Measurements from ENCODE around the gene ATR.
"Not testable (repeated sequence)": the region's sequence is repeated elsewhere in the genome, so short reads cannot be mapped to it uniquely, and the experiment has no call there.

ATR gene

DNA sequence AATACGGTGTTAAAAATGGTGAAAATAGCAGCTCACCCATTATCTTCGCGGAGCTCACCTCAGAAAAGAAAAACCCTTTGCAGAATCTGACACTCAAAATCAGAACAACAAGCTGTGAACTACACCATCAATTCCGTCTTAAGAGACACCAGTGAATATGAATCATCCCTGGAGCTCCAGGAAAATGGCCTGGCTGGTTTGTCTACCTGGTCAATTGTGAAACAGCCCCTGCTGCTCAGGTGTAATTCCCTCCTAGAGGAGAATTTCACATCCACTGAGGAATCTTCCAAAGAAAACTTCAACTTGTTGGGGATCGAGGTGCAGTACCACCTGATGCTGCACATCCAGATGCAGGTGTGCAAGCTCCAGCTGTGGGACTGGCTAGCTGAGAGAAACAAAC lies 127.7 kb downstream of the ATR start:
- in situ Hi-C loops (cut with MboI; ENCODE audit: low sequenced_read_pairs): no loop called here

DNA sequence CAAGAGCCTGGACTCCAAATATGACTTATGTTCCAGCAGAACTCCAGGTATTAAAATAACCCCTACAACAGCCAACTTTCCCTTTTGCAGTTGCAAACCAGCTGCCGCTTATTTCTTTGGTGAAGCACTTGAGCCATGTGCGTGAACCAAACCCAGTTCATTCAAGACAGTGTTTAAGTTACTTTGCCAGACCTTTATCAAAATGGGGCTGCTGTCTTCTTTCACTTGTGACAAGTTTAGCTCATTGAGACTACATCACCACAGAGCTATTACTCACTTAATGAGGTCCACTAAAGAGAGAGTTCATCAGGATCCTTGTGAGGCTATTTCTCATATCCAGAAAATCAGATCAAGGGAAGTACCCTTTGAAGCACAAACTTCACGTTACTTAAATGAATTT lies 128.3 kb downstream of the ATR start:
- in situ Hi-C loops (cut with MboI; ENCODE audit: low sequenced_read_pairs): no loop called here

DNA sequence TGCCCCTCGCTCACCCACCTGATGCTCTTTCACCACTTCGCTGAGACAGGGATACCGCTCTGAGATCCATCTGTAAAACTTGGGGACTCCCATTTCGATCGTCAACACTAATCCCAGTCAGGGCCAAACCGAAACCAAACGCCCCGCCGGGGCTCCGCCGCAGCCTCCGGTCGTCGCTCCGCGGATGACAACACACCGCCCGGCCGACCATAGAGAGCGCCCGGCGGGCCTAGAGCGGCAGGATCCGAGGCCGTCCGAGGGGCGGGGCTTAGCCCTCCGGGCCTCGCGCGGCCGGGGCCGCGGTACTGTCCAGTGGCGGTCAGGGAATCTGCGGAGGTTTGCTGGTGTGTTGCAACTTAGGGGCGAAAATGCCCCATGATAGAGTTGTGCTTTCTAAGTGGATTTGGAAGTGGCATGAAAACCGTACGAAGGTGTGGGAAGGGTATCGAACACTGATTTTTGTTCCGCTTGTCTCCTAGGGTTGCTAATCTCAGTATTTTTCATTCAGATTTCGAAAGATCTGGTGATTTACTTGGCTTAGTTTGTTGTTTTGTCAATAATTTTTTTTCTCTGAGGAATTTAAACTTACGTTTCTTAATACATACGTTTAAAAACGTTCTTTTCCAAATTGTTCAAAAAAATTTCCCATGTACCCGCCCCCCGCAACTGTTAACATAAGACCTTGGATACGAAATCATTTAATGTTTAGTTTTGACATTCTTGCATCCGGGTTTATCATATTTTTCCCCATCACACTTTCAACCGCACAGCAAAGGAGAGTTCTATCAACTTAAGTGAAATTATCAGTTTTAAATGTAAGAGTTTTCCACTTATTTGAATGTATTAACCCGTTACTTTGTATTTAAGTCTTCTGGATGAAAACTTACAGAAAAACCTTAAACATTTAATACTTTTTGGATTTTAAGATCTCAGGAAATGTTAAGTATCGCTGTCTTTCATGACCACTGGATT lies 130.4 kb downstream of the ATR start, which contains the start of gene XRN1:
Gene XRN1, minus strand, starts transcription at position 186 of the 972 bp plus-strand sequence. Its CDS starts 93 bp downstream, at position 93.
- in situ Hi-C loops (cut with MboI; ENCODE audit: low sequenced_read_pairs): no loop called here

DNA sequence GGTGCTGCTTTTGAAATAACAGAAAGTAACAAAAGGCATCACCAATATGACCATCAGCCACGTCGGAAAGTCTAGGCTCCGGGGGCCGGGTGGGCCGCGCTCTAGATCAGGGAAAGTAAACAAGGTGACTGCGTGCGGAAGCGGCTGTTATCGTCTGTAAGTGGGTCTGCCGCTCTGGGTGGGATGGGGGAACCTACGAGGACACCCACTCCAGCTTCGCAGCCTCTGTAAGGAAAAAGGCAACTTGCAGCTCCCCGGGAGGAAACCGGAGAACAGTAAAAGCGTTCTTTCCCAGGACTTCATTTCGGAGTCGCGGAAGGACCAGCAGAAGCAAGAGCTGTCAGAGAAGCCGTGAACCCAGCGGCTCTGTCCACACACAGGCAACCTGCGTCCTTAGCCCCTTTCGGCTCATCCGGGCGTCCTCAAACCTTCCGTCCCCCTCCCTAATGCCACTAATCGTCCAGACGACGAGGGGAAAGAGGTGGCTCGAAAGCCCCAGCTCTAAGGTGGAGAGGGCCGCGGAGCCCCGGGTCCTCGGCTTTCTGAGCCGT lies 131.2 kb downstream of the ATR start:
- in situ Hi-C loops (cut with MboI; ENCODE audit: low sequenced_read_pairs): no loop called here

DNA sequence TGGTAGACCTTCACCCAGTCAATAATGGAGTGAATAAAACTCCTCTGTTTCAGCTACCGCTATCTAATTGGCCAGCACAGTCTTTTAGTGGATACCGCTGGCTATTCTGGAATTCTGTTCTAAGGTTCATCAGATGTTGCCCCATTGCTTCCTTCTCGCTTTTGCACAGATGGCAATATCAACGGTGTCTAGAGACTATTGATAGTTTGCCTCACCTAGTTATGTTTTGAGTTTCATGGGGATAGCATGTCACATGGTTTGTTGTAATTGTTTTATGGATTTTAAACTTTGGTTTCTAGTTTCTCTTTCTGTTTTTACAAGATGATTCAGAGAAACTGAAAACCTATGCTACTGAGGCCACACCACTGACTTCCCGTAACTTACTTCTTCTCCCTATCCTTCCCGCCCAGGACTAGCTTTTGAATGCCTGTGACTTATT lies 132.7 kb downstream of the ATR start:
- in situ Hi-C loops (cut with MboI; ENCODE audit: low sequenced_read_pairs): no loop called here

DNA sequence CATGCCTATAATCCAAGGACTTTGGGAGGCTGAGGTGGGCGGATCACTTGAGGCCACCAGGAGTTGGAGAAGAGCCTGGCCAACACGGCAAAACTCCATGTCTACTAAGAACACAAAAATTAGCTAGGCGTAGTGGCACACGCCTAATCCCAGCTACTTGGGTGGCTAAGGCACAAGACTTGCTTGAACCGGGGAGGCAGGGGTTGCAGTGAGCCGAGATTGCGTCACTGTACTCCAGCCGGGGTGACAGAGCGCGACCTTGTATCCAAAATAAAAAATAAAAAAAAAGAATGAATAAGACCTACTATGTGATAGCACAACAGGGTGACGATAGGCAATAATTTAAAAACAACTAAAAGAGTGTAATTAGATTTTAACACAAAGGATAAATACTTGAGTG lies 134.2 kb downstream of the ATR start:
- in situ Hi-C loops (cut with MboI; ENCODE audit: low sequenced_read_pairs): no loop called here

DNA sequence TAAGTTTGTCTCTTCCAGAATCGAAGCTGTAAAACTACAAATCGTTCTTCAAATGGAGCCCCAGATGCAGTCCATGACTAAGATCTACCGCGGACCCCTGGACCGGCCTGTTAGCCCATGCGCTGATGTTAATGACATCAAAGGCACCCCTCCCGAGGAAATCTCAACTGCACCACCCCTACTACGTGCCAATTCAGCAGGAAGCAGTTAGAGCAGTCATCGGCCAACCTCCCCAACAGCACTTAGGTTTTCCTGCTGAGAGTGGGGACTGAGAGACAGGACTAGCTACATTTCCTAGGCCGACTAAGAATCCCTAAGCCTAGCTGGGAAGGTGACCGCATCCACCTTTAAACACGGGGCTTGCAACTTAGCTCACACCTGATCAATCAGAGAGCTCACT lies 135.5 kb downstream of the ATR start:
- in situ Hi-C loops (cut with MboI; ENCODE audit: low sequenced_read_pairs): not testable (repeated sequence)

DNA sequence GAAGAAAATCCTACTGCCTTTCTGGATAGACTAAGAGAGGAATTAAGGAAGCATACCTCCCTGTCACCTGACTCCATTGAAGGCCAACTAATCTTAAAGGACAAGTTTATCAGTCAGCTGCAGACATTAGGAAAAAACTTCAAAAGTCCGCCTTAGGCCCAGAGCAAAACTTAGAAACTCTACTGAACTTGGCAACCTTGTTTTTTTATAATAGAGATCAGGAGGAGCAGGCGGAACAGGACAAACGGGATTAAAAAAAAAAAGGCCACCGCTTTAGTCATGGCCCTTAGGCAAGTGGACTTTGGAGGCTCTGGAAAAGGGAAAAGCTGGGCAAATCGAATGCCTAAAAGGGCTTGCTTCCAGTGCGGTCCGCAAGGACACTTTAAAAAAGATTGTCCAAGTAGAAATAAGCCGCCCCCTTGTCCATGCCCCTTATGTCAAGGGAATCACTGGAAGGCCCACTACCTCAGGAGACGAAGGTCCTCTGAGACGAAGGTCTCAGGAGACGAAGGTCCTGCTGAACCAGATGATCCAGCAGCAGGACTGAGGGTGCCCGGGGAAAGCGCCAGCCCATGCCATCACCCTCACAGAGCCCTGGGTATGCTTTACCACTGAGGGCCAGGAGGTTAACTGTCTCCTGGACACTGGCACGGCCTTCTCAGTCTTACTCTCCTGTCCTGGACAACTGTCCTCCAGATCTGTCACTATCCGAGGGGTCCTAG lies 138.9 kb downstream of the ATR start:
- in situ Hi-C loops (cut with MboI; ENCODE audit: low sequenced_read_pairs): not testable (repeated sequence)

DNA sequence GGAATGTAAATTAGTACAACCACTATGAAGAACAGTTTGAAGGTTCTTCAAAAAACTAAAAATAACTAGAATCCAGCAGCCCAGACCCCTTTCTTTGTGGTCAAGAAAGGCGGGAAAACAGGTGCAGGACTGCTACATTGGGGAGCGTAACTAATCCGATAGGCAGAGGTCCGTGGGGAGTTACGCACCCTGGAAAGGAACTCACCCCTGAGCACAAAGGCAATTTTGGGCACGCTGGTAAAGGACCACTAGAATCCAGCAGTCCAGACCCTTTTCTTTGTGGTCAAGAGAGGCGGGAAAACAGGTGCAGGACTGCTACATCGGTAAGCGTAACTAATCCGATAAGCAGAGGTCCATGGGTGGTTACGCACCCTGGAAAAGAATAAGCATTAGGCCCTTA lies 140.4 kb downstream of the ATR start:
- in situ Hi-C loops (cut with MboI; ENCODE audit: low sequenced_read_pairs): not testable (repeated sequence)

DNA sequence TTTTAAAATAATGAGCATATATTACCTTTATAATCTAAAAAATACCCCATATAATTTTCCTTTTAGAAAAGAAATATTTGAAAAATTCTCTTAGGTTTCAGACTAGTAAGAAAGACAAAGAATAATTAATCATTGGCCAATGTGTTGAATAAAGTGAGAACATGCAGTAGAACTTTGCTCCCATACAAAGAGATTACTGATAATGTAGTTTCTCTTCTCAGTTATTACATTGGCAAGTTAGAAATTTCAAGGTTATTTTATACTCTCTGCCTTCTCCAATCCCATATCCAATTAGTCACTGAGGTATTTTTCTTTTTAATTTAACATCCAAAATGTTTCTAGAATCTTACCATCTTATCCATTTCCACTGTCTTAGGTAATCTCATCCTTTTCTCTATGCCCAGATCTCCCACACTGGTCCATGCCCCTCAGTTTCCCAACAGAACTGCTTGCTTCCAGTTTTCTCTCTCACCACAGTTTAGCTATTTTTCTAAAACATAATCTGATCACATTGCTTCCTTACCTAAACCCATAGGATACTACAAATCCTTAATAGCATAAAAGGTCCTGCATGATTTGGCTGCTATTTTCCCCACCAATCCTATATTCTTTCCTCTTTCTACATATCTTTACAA lies 141.5 kb downstream of the ATR start:
- in situ Hi-C loops (cut with MboI; ENCODE audit: low sequenced_read_pairs): no loop called here

DNA sequence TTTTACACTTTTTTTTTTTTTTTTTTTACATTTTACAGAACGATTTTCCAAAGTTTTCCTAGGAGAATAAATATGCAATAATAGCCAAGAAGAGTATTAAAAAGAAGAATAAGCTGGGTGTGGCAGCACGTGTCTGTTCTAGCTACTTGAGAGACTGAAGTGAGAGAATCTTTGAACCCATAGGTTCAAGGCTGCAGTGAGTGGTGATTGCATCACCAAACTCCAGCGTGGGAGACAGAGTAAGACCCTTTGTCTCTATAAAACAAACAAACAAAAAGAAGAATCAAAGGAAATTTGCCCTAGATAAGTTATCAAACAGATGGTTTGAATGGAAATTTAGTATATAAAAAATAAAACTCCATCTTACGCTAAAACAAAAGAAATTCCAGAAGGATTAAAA lies 144.0 kb downstream of the ATR start:
- in situ Hi-C loops (cut with MboI; ENCODE audit: low sequenced_read_pairs): no loop called here

DNA sequence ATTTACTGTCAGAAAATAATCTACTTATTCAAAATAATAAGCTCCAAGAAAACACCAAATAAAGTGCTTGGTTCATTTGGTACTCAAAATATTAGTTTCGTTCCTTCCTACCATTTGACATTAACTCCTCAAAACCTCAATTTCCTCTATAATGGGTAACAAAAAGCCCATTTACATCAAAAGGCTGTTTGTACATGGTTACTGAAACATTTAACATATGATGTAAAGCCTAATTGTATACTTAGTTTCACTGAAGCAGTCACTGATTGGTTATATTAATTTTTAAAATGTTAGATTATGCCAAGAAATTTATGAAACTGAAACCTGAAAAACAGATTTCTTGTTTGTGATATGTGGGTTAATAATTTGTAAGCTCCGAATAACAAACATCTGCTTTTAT lies 145.4 kb downstream of the ATR start:
- in situ Hi-C loops (cut with MboI; ENCODE audit: low sequenced_read_pairs): no loop called here

DNA sequence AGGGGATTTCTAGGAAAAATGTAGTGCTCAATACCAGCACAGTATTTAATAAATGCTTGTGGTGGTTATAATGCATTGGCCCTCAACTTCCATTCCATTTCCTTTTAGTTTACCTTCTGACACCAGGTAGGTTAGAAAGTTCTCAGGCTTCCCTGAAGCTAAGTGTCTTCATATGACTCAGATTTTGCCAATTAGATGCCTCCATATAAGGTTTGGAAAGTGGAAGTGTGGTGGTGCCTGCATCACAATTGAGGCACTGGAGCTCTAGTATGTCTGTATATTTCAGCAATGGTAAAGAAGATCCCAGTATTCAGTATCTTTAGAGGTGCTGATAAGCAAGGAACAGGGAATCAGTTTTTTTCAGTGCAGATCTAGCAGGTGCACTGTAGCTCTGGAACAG lies 149.0 kb downstream of the ATR start:
- in situ Hi-C loops (cut with MboI; ENCODE audit: low sequenced_read_pairs): no loop called here

DNA sequence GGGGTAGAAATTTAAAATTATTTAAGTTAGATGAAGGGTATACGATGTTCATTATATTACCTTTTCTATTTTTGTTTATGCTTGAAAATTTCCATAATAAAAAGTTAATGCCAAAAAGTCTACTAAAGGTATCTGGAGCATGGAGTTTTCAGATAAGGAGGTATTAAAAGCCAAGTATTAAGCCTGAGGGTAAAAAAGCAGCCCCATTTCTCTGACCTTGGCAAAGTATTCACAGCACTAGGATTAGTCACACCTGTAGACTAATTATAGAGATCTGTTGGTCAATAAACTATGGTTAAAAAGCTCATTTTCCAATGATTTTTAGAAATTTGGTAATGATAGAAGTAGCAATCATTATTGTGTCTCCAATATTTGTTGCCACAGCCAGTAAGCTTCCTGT lies 153.8 kb downstream of the ATR start:
- in situ Hi-C loops (cut with MboI; ENCODE audit: low sequenced_read_pairs): no loop called here

DNA sequence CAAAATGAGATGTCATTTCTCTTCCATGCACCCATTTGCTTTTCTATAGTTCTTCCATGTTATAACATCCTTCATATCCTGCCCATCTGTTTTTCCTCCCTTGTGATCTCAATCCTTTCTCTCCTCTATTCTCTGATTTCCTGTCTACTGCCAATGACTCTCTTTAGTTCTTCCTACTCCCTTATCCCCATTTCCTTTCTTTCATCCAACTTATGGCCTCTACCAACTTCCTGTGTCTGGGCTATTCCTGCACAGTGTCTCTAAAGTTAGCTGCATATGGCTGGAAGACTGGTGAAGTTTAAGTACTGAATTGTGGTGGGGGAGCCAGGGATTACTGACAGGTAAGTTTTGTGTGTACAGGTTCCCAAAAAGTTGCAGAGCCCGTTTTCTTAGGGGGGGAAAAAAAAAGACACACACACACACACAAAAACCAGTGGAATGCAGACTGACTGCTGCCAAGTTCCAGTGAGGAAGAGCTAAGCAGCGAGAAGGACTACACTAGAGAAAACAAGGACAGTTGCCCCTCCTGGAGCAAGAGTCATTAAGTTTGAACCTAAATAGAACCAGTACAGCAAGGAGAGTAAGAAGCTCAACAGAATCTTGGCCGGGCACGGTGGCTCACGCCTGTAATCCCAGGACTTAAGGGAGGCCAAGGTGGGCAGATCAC lies 159.5 kb downstream of the ATR start:
- in situ Hi-C loops (cut with MboI; ENCODE audit: low sequenced_read_pairs): no loop called here

DNA sequence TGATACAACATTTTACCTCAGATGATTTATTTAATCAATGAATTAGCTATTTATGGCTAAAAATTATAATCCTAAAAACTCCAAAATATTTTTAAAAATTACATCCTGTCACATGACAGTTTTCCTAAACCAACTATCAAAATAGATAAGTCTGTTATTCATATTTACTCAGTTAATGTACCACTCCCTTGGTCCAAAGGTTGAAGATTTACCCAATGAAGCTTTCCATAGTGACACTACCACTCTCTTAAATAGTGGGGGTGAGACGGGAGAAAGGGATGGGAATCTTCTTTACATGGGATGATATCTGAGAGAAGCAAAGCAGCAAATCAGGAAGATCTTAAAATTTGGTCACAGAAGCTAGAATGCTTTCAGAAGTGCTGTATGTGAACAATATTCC lies 161.2 kb downstream of the ATR start:
- in situ Hi-C loops (cut with MboI; ENCODE audit: low sequenced_read_pairs): no loop called here

DNA sequence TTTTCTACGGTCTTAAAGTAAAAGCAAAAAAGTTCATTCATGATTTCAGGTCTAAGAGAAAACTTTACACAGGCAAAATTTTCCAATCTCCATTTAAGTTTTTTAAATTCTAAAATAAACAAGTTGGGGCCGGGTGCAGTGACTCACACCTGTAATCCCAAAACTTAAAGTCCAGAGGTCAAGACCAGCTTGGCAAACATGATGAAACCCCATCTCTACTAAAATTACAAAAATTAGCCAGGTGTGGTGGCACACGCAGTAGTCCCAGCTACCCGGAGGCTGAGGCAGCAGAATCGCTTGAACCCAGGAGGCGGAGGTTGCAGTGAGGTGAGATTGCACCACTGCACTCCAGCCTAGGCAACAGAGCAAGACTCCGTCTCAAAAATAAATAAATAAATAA lies 178.0 kb downstream of the ATR start:
- in situ Hi-C loops (cut with MboI; ENCODE audit: low sequenced_read_pairs): not testable (repeated sequence)

Measured in hTERT RPE-1 (cell line).